Vagina (tissue), 2 donors: Measurements from ENCODE around the gene RCL1. TPM values are rescaled to one million over a fixed set of nuclear protein-coding genes. Genes with fewer than 3 reads are reported as not detected.

Source experiments
- DNase-seq, 2 donors: peaks; one replicate each; pipeline ENCODE4 v3.0.0-alpha.2; 2017; ENCODE audit errors: extremely low spot score in 2 of 2
- H3K27ac ChIP-seq: fragments of 200-600 bp; sonication (generic); one replicate; pipeline ENCODE4 v1.5.1; 2019
- H3K27me3 ChIP-seq: fragments of 200-600 bp; sonication (generic); one replicate; pipeline ENCODE4 v1.5.1; 2019
- H3K36me3 ChIP-seq, 2 donors: fragments of 200-600 bp; sonication (generic); one replicate each; pipeline ENCODE4 v1.5.1; 2017 to 2019
- H3K4me1 ChIP-seq: fragments of 200-600 bp; sonication (generic); one replicate; pipeline ENCODE4 v1.5.1; 2019
- H3K4me3 ChIP-seq, 2 donors: fragments of 200-600 bp; sonication (generic); 1 replicate in 1 of 2; 2 replicates in 1 of 2; pipeline ENCODE4 v1.5.1; 2016 to 2019
- H3K9me3 ChIP-seq: fragments of 200-600 bp; sonication (generic); one replicate; pipeline ENCODE4 v1.5.1; 2019
- POLR2A ChIP-seq, 2 donors: fragments of 450-650 bp; IDR thresholded peaks; one replicate each; pipeline ENCODE4 v1.6.1; 2017; ENCODE audit warnings: antibody characterized with exemption in 2 of 2, mild to moderate bottlenecking in 2 of 2, moderate library complexity in 2 of 2
- POLR2AphosphoS5 ChIP-seq, 2 donors: sonication (generic); formaldehyde crosslinking; IDR thresholded peaks; one replicate each; pipeline ENCODE4 v1.9.0; 2017; ENCODE audit warnings: antibody characterized with exemption in 2 of 2, mild to moderate bottlenecking in 2 of 2, low read depth in 1 of 2; ENCODE audit not compliant: insufficient read depth in 1 of 2
- intact Hi-C: fragments of 100-400 bp; cut with DNase I; formaldehyde crosslinking; loops from one replicate; pipeline ENCODE4 v1.15.1; 2023
- total RNA-seq: library from RNA; depleted of rRNA; stranded (reverse); fragments of >200 nt; gene quantifications from one replicate; pipeline ENCODE4 v1.2.3, GENCODE V29; 2016
- TF ChIP-seq, protein P1 (sequence below), 3 experiments: fragments of 450-650 bp in 2 of 3; fragments of 200-600 bp in 1 of 3; sonication (generic) in 1 of 3; IDR thresholded peaks; one replicate each; pipeline ENCODE4 v1.5.1; 2017 to 2019; ENCODE audit warnings: antibody characterized with exemption in 3 of 3, mild to moderate bottlenecking in 2 of 3, moderate library complexity in 2 of 3

The RCL1 gene, protein sequence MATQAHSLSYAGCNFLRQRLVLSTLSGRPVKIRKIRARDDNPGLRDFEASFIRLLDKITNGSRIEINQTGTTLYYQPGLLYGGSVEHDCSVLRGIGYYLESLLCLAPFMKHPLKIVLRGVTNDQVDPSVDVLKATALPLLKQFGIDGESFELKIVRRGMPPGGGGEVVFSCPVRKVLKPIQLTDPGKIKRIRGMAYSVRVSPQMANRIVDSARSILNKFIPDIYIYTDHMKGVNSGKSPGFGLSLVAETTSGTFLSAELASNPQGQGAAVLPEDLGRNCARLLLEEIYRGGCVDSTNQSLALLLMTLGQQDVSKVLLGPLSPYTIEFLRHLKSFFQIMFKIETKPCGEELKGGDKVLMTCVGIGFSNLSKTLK
- total RNA-seq: 24.8 TPM

DNA sequence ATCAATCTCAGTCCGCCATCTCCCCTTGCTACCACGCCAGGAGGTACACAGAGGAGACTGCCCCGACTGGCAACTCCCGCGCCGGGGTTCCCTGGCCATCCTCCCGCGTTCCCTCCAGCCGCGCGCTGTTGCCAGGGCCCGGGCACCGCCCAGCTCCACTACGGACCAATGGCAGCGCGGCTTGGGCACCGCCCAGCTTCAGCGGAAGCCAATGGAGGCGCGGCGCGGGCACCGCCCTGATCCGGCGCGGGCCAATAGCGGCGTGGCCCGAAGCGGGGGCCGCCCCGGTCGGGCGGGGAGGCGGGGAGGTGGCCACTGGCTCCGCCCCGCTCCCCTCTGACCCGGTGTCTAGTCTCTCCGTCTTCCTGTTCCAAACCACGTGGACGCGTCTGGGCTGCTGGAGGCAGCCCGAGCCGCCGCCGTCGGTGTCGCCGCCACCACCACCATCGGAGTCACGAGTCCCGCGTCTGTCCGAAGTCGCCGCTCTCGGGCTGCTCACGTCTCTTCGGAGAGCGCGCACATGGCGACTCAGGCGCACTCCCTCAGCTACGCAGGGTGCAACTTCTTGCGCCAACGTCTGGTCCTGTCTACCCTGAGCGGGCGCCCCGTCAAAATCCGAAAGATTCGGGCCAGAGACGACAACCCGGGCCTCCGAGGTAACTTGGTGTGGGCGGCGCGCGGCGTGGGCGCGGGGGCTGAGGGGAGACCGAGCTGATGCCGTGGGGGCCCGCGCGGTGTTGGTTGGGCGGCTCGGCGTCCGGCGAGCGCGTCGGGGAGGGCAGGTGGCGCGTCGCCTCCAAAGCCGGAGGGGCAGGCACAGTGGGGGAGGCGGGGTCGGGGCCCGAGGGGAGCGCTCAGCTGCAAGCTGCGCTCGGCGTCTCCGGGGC, at the start of gene RCL1:
Gene RCL1, plus strand, starts transcription at position 373 of the 887 bp plus-strand sequence. Its CDS starts 148 bp downstream, at position 521.
- DNase-seq: peak in 1 of 2 donors; percentile 96
- Histone ChIP-seq H3K4me3 (peak within 1 kb of the TSS; percentile 81 to 89), H3K9me3 (no peaks in the 10 kb centered on the region), H3K27me3 (no peaks in the 10 kb centered on the region), H3K4me1 (peaks cover 33% of the 10 kb centered on the region), H3K36me3 (no peaks in the 10 kb centered on the region), H3K27ac (peak within 1 kb of the TSS; percentile 77)
- TF ChIP-seq POLR2AphosphoS5 (IDR thresholded peaks at IDR 0.05; ENCODE audit: insufficient read depth in 1 of 2, low read depth in 1 of 2): peak; percentile 15 to 85
- TF ChIP-seq POLR2A (IDR thresholded peaks at IDR 0.05): peak in 1 of 2 donors; percentile 64
- TF ChIP-seq, protein P1, sequence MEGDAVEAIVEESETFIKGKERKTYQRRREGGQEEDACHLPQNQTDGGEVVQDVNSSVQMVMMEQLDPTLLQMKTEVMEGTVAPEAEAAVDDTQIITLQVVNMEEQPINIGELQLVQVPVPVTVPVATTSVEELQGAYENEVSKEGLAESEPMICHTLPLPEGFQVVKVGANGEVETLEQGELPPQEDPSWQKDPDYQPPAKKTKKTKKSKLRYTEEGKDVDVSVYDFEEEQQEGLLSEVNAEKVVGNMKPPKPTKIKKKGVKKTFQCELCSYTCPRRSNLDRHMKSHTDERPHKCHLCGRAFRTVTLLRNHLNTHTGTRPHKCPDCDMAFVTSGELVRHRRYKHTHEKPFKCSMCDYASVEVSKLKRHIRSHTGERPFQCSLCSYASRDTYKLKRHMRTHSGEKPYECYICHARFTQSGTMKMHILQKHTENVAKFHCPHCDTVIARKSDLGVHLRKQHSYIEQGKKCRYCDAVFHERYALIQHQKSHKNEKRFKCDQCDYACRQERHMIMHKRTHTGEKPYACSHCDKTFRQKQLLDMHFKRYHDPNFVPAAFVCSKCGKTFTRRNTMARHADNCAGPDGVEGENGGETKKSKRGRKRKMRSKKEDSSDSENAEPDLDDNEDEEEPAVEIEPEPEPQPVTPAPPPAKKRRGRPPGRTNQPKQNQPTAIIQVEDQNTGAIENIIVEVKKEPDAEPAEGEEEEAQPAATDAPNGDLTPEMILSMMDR (IDR thresholded peaks at IDR 0.05): no peak
- intact Hi-C loops: loop anchor here (5.0 kb wide), 1 partner anchor 194 kb away; the partner anchor contains the start of gene JAK2

DNA sequence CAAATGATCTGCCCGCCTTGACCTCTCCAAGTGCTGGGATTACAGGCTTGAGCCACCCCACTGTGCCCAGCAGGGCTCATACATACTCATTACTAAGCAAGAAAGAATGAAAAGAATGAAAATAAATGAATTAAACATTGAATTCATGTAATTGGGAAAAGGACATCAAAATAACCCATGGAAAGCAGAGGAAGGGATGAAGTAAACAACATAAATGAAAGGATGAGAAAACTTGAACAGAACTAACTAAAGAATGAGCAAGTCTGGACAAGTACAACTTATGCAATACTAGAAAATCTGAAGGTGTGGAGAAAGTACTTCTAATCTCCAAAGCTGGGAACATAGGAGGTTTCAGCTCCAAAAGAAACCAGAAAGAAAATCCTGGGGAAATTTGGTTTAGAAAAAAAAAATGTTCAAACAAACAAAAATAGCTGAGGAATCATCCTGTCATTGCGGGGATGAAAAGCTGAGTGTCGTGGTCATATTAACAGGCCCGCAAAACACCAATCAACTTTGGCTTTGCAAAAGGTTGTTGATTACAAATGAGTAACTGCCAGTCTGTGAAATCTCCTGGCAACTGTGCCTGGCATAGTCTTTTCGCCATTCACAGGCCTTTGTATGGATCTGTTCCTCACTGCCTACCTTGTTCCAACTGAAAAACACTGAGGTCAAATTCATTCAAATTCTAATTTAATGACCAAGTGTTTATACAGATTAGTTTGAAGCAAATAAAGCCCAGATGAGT, 49.4 kb upstream of the RCL1 start:
- Histone ChIP-seq H3K4me3 (no peak overlapping the region), H3K36me3 (no peaks in the 10 kb centered on the region), H3K27ac (peak overlapping the region; percentile 7), H3K9me3 (no peaks in the 10 kb centered on the region), H3K27me3 (no peaks in the 10 kb centered on the region), H3K4me1 (peaks cover 26% of the 10 kb centered on the region)
- TF ChIP-seq POLR2AphosphoS5 (IDR thresholded peaks at IDR 0.05; ENCODE audit: insufficient read depth in 1 of 2, low read depth in 1 of 2): peak in 1 of 2 donors; percentile 61
- TF ChIP-seq, protein P1 (IDR thresholded peaks at IDR 0.05): no peak
- intact Hi-C loops: loop anchor here (5.0 kb wide), 1 partner anchor 61 kb away; no protein-coding TSS in a partner anchor
- no peak for DNase-seq

DNA sequence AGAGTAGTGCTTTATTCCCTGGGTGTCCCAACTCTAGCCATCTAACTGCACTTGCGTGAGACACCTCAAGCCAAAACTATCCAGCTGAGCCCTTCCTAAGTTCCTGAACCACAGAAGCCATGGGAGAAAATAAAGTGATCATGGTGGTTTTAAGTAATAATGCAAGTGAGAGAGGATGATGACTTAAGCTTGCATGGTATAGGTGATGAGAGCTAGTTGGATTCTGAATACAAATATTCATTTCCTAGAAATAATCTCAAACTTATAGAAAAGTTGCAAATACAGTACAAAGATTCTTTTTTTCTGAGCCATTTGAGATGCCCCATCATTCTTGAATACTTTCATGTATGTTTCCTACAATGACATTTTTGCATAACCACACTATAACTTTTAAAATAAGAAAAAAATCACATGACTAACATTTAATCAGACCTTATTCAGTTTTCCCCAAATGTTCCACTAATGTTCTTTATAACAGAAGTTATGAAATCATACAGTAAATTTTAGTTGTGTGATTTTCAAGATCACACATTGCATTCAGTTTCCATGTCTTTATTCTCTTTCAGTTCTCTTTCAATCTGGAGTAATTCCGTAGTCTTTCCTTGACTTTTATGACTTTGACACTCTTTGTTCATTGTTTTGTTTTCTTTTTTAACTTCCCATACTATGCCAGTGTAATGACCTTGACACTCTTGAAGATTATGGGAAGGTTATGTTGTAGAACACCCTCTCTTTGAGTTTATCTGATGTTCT, 46.3 kb upstream of the RCL1 start:
- H3K9me3 ChIP-seq: no peaks in the 10 kb centered on the region
- H3K27me3 ChIP-seq: no peaks in the 10 kb centered on the region
- TF ChIP-seq POLR2A (IDR thresholded peaks at IDR 0.05): no peak
- TF ChIP-seq, protein P1 (IDR thresholded peaks at IDR 0.05): no peak
- no peak for TF ChIP-seq POLR2AphosphoS5 (IDR thresholded peaks at IDR 0.05; ENCODE audit: insufficient read depth in 1 of 2, low read depth in 1 of 2)
- peaks cover 9% of the 10 kb centered on the region for H3K4me1 ChIP-seq
- no peak for DNase-seq
- no peak overlapping the region for H3K27ac ChIP-seq
- no peaks in the 10 kb centered on the region for H3K36me3 ChIP-seq
- no peak overlapping the region for H3K4me3 ChIP-seq
- intact Hi-C loops: no loop called here

DNA sequence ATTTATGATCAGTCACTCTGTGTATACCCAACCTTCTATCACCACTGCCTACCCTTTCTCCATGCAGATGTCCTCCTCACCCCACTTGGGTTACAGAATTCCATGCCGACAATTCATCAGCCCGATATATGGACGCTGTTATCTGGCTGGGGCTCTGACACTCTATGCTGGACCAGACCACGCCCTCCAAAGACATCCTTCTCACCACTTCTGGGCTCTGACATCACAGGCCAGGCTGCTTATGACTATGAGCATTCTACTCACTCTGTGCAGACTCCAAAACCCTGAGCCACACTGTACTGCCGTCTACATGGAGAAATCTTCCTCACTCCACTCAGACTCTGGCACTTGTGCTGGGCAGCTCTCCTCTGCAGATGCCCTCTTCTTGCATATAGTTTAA, 44.1 kb upstream of the RCL1 start:
- H3K36me3 ChIP-seq: no peaks in the 10 kb centered on the region
- no peak for DNase-seq
- H3K9me3 ChIP-seq: no peaks in the 10 kb centered on the region
- TF ChIP-seq POLR2A (IDR thresholded peaks at IDR 0.05) (no peak), POLR2AphosphoS5 (IDR thresholded peaks at IDR 0.05; ENCODE audit: insufficient read depth in 1 of 2, low read depth in 1 of 2) (no peak)
- TF ChIP-seq, protein P1 (IDR thresholded peaks at IDR 0.05): no peak
- intact Hi-C loops: no loop called here
- H3K4me1 ChIP-seq: no peaks in the 10 kb centered on the region
- H3K27me3 ChIP-seq: no peaks in the 10 kb centered on the region
- no peak overlapping the region for H3K4me3 ChIP-seq
- H3K27ac ChIP-seq: no peak overlapping the region
